K562 (cell line): ENCODE measurements around the gene TELO2.

Experiments used
- EZH2 ChIP-seq: IDR thresholded peaks from 2 replicates; pipeline ENCODE4 v1.6.1; 2012; ENCODE audit warnings: low read depth, mild to moderate bottlenecking, inconsistent platforms, low read length, borderline replicate concordance
- POLR2A ChIP-seq: fragments of 450-650 bp; conservative IDR thresholded peaks from 2 replicates; pipeline ENCODE4 v1.6.1; 2016
- TF ChIP-seq, protein P1 (sequence below), 3 experiments: IDR thresholded peaks in 2 of 3; conservative IDR thresholded peaks in 1 of 3; 2 replicates each; pipeline ENCODE4 v1.5.1; 2011 to 2012; ENCODE audit warnings: low read length in 3 of 3, mild to moderate bottlenecking in 3 of 3, control low read depth in 2 of 3, improper control_type of control experiment in 1 of 3, inconsistent platforms in 1 of 3, low read depth in 1 of 3, mixed read lengths in 1 of 3, moderate library complexity in 1 of 3; ENCODE audit not compliant: insufficient read depth in 2 of 3
- TF ChIP-seq, protein P2 (sequence below): fragments of 450-650 bp; IDR thresholded peaks from 2 replicates; pipeline ENCODE4 v1.6.1; 2018; ENCODE audit not compliant: partially characterized antibody

DNA sequence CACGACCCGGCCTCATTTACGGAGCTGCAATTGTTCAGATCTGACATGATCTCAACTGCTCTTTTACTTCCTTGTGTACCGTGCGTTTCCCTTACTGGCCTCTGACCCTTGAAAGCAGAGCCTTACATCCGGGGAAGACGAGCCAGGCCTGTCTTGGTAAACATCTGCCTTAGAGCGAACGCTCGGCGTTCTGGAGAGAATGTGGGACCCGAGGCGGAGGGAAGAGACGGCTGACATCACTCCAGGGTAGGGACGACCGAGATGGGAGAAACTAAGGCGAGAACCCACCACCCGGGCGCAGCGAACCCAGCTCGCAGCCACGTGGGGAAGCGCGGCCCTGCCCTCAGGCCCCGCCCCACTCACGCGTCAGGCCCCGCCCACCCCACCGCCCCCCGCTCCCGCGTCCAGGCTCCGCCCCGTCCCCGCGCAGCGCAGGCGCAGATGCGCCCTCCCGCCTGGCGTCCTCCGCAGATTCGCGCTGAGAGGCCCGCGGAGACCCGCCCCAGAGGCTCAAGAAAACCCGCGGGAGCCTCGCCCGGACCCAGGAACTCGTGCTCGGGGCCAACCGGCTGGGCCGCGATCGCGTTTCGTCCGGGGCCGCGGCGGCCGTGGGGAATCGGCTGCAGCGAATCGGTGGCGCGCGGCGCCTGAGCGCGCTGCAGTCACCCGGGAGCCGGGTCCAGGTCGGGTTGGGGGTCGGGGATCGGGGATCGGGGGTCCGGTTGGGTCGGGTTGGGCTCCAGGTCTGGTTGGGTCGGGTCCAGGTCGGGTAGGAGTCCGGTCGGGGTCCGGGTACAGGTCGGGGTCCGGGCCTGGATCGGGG lies at the start of gene TELO2:
- TF ChIP-seq, protein P1, sequence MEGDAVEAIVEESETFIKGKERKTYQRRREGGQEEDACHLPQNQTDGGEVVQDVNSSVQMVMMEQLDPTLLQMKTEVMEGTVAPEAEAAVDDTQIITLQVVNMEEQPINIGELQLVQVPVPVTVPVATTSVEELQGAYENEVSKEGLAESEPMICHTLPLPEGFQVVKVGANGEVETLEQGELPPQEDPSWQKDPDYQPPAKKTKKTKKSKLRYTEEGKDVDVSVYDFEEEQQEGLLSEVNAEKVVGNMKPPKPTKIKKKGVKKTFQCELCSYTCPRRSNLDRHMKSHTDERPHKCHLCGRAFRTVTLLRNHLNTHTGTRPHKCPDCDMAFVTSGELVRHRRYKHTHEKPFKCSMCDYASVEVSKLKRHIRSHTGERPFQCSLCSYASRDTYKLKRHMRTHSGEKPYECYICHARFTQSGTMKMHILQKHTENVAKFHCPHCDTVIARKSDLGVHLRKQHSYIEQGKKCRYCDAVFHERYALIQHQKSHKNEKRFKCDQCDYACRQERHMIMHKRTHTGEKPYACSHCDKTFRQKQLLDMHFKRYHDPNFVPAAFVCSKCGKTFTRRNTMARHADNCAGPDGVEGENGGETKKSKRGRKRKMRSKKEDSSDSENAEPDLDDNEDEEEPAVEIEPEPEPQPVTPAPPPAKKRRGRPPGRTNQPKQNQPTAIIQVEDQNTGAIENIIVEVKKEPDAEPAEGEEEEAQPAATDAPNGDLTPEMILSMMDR (IDR thresholded peaks at IDR 0.05 in 2 of 3, conservative IDR thresholded peaks at IDR 0.05 in 1 of 3; ENCODE audit: insufficient read depth in 2 of 3, low read depth in 1 of 3, low read length in 3 of 3) = peak in 1 of 3 experiments; percentile 9; a peak in 1 of 6 replicates
- TF ChIP-seq EZH2 = no peak
- TF ChIP-seq, protein P2, sequence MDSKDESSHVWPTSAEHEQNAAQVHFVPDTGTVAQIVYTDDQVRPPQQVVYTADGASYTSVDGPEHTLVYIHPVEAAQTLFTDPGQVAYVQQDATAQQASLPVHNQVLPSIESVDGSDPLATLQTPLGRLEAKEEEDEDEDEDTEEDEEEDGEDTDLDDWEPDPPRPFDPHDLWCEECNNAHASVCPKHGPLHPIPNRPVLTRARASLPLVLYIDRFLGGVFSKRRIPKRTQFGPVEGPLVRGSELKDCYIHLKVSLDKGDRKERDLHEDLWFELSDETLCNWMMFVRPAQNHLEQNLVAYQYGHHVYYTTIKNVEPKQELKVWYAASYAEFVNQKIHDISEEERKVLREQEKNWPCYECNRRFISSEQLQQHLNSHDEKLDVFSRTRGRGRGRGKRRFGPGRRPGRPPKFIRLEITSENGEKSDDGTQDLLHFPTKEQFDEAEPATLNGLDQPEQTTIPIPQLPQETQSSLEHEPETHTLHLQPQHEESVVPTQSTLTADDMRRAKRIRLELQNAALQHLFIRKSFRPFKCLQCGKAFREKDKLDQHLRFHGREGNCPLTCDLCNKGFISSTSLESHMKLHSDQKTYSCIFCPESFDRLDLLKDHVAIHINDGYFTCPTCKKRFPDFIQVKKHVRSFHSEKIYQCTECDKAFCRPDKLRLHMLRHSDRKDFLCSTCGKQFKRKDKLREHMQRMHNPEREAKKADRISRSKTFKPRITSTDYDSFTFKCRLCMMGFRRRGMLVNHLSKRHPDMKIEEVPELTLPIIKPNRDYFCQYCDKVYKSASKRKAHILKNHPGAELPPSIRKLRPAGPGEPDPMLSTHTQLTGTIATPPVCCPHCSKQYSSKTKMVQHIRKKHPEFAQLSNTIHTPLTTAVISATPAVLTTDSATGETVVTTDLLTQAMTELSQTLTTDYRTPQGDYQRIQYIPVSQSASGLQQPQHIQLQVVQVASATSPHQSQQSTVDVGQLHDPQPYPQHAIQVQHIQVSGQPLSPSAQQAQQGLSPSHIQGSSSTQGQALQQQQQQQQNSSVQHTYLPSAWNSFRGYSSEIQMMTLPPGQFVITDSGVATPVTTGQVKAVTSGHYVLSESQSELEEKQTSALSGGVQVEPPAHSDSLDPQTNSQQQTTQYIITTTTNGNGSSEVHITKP = peak; percentile 9
- TF ChIP-seq POLR2A = peak; percentile 85
